ENCODE results near the gene IRAG1.

The IRAG1 gene

GRCh38 chr11:10663365-10663764 lies 30.2 kb downstream of the IRAG1 start:
- CTCF ChIA-PET: interaction anchor here (0.9 to 2.8 kb wide), 4 partner anchors 8 to 70 kb away, joined by 3 to 11 read pairs (median 4); no protein-coding TSS in a partner anchor
- TF ChIP-seq, protein P1, sequence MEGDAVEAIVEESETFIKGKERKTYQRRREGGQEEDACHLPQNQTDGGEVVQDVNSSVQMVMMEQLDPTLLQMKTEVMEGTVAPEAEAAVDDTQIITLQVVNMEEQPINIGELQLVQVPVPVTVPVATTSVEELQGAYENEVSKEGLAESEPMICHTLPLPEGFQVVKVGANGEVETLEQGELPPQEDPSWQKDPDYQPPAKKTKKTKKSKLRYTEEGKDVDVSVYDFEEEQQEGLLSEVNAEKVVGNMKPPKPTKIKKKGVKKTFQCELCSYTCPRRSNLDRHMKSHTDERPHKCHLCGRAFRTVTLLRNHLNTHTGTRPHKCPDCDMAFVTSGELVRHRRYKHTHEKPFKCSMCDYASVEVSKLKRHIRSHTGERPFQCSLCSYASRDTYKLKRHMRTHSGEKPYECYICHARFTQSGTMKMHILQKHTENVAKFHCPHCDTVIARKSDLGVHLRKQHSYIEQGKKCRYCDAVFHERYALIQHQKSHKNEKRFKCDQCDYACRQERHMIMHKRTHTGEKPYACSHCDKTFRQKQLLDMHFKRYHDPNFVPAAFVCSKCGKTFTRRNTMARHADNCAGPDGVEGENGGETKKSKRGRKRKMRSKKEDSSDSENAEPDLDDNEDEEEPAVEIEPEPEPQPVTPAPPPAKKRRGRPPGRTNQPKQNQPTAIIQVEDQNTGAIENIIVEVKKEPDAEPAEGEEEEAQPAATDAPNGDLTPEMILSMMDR (IDR thresholded peaks at IDR 0.05; ENCODE audit: insufficient read depth, low read length, missing control alignments): no peak
- DNase-seq (ENCODE audit: low read depth, low spot score): no peak
- POLR2A ChIA-PET: no interaction called here
- no peak overlapping the region for H3K4me3 ChIP-seq (ENCODE audit: low read depth, low read length)

DNA sequence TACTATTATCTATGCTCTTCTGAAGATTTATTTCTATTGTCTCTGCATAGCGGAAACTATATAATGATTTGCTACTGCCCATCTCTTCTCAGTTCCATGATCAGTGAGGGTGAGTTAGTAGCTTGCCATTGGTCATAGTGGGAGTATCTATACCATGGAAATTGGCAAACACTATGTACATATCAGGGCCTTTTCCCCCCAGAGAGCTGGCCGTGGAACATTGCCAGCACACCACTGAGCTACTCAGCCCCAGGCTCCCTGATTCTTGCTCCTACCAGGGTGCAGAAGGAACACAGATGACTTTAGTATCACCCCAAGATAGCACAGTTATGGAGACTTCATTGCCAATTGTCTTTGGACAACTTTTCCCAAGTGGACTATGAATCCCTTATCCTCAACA lies 33.2 kb downstream of the IRAG1 start:
- DNase-seq (ENCODE audit: low read depth, low spot score): no peak
- CTCF ChIA-PET: no interaction called here
- POLR2A ChIA-PET: no interaction called here
- TF ChIP-seq, protein P1 (IDR thresholded peaks at IDR 0.05; ENCODE audit: insufficient read depth, low read length, missing control alignments): no peak
- H3K4me3 ChIP-seq (ENCODE audit: low read depth, low read length): no peak overlapping the region

DNA sequence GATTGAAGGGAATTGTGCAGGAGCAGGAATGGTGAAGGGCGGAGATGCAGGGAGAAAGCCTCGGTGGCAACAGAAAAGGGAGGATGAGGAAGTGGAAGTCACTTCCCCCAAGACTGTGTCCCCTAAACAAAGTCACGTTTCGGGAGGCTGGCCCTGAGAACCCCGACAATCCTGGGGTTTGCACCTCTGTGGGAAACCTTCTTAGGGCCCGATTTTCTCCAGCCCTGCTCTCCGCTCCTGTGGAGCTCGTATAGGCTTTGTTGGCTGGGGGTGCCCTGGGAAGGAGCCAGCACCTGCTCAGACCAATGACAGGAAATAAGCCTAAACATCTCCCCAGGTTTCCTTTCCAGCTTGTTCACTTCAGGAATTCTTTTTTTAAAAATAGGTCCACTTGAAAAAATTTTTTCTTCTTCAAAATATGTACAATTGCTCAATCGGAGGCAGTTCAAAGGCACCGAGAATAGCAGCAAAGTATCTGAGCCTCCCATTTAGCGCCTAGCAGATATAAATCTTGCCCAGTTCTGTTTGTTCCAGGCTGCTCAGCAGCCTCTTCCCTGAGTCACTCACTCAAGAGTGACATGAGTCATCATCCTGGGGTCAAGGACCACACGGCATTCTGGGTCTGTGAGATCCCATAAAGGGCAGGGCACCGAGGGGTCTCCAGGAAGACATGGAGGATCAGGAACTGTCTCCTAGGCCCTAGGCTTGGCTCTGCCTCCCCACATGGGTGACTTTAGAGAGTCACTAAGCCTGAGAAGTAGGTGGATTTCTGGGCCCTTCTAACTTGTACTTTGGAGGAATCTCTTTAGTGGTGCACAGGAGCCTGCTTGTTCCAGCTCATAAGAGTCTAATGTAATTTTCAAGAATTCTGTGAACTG lies 34.0 kb downstream of the IRAG1 start:
- TF ChIP-seq, protein P1 (IDR thresholded peaks at IDR 0.05; ENCODE audit: insufficient read depth, low read length, missing control alignments): no peak
- no peak overlapping the region for H3K4me3 ChIP-seq (ENCODE audit: low read depth, low read length)
- peak; percentile 86 for DNase-seq (ENCODE audit: low read depth, low spot score)
- ChIA-PET POLR2A (interaction anchor here (0.6 to 1.0 kb wide), 3 partner anchors 10 to 356 kb away, joined by 3 read pairs; no protein-coding TSS in a partner anchor), CTCF (no interaction called here)

DNA sequence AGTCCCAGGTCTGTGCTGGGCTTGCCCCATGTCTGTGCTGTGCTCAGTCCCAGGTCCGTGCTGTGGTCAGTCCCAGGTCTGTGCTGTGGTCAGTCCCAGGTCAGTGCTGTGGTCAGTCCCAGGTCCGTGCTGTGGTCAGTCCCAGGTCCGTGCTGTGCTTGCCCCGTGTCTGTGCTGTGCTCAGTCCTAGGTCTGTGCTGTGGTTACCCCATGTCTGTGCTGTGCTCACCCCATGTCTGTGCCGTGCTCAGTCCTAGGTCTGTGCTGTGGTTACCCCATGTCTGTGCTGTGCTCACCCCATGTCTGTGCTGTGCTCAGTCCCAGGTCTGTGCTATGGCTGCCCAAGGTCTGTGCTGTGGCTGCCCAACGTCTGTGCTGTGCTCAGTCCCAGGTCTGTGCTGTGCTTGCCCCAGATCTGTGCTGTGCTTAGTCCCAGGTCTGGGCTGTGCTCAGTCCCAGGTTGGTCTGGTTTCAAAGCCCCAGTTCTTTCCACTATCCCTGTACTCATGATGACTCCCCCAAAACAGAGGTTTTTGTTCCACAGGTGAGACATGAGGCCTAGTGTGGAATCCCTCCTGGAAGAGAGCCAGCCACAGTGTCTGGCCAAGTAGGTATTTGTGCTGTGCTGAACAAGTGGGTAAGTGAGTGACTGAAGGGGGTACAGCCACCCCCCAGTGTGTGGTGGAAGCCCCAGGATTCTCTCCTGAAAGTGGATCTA lies 34.8 kb downstream of the IRAG1 start:
- CTCF ChIA-PET: interaction anchor here (1.8 kb wide), 1 partner anchor 10 kb away, joined by 9 read pairs; no protein-coding TSS in a partner anchor
- H3K4me3 ChIP-seq (ENCODE audit: low read depth, low read length): no peak overlapping the region
- no peak for DNase-seq (ENCODE audit: low read depth, low spot score)
- POLR2A ChIA-PET: interaction anchor here (1.0 kb wide), 1 partner anchor 11 kb away, joined by 3 read pairs; no protein-coding TSS in a partner anchor
- TF ChIP-seq, protein P1 (IDR thresholded peaks at IDR 0.05; ENCODE audit: insufficient read depth, low read length, missing control alignments): no peak

DNA sequence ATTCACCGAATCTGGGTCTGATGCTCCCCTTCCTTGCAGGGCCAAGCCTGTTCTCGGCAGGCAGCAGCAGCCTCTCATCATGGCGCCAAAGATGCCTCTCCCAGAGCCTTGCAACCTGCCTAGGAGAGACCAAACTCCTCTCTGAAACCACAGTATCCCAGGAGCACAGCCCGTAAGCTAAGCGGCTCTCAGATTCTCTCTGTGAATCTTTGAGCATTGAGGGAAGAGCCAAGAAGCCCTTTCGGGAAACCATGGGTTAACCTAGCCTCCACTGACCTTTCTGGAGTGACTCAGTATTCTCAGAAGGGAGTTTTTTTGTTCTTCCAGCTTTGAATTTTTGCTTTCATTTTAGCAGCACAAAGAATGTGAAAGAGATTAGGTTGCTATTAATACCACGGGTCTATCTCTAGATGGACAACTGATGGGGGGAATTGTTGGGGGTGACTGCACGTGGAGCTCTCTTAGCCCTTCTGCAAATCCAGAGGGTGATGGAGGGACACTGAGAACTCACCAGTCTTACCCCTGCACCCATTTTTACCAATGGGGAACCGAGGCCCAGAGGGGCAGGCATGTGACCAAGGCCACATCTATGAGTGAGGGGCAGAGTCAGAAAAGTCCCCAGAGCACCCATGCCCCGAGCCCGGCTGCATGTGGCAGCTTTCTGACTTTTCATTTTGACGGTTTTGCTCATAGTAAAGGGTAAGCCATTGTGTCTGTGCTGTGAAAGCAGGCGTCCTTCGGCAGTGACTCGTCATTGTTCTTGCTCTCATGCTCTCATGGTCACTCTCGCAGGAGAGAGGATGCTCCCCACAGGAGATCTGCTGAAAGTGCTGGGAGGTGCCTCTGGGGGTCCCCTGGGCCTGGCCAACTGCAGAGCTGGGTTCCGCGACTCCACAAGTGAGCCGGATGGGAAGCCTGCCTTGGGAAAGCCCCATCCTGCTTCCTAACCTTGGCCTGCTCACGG lies 36.0 kb downstream of the IRAG1 start:
- DNase-seq (ENCODE audit: low read depth, low spot score): no peak
- ChIA-PET POLR2A (interaction anchor here (1.3 kb wide), 1 partner anchor 9 kb away, joined by 3 read pairs; no protein-coding TSS in a partner anchor), CTCF (interaction anchor here (1.5 to 6.2 kb wide), 3 partner anchors 9 to 116 kb away, joined by 6 to 30 read pairs (median 9); partner anchors contain the start of gene RNF141)
- H3K4me3 ChIP-seq (ENCODE audit: low read depth, low read length): no peak overlapping the region
- TF ChIP-seq, protein P1 (IDR thresholded peaks at IDR 0.05; ENCODE audit: insufficient read depth, low read length, missing control alignments): no peak
